Right lobe of liver (tissue), 6 donors: ENCODE data around the gene DNAJC11. TPM values are rescaled to one million over a fixed set of nuclear protein-coding genes. Genes with fewer than 3 reads are reported as not detected.

Experiments
- ATAC-seq, 4 donors: fragments of 200-7000 bp; cut with Tn5 transposase; one replicate each; pipeline ENCODE4 v1.9.1; 2020; ENCODE audit warnings: mild to moderate bottlenecking in 4 of 4, moderate library complexity in 4 of 4
- DNase-seq, 3 donors: peaks; one replicate each; pipeline ENCODE4 v3.0.0-alpha.2; 2020
- H3K27ac ChIP-seq, 3 donors: fragments of 200-600 bp; one replicate each; pipeline ENCODE4 v1.8.0; 2022
- H3K27me3 ChIP-seq, 2 donors: fragments of 200-600 bp; one replicate each; pipeline ENCODE4 v1.8.0; 2022
- H3K36me3 ChIP-seq, 4 donors: fragments of 200-600 bp; sonication (generic) in 1 of 4; one replicate each; pipeline versions ENCODE4 v1.5.1 to v1.8.0; 2017 to 2022; ENCODE audit warnings: control low read depth in 1 of 4
- H3K4me1 ChIP-seq, 4 donors: fragments of 200-600 bp; sonication (generic) in 1 of 4; one replicate each; pipeline versions ENCODE4 v1.5.1 to v1.8.0; 2017 to 2022; ENCODE audit warnings: control low read depth in 1 of 4
- H3K4me3 ChIP-seq, 3 donors: fragments of 200-600 bp; one replicate each; pipeline ENCODE4 v1.8.0; 2022
- H3K9me3 ChIP-seq, 4 donors: fragments of 200-600 bp; sonication (generic) in 1 of 4; one replicate each; pipeline versions ENCODE4 v1.5.1 to v1.8.0; 2017 to 2022; ENCODE audit warnings: control low read depth in 1 of 4
- POLR2A ChIP-seq: fragments of 450-650 bp; IDR thresholded peaks from one replicate; pipeline ENCODE4 v1.6.1; 2017; ENCODE audit warnings: antibody characterized with exemption, mild to moderate bottlenecking
- WGBS: methylation state at CpG from one replicate; pipeline ENCODE4 v1.1.6; 2018; ENCODE audit warnings: low coverage, low lambda C conversion rate; ENCODE audit not compliant: insufficient coverage; ENCODE audit errors: missing lambda C conversion rate; 5-methylcytosine and 5-hydroxymethylcytosine counted together
- intact Hi-C, 2 donors: fragments of 100-400 bp; cut with DNase I; formaldehyde crosslinking; loops; one replicate each; pipeline versions ENCODE4 v1.11.2 to v1.14.1; 2022
- total RNA-seq, 6 experiments: library from RNA; depleted of rRNA in 2 of 6; stranded (reverse); fragments of >200 nt in 2 of 6; fragmentation: NEBNext Ultra II Directional in 3 of 6; extraction: Animal tissue kit (Norgen Biotek cat#: 25700) in 3 of 6; gene quantifications; one replicate each; pipeline versions ENCODE4 v1.1.0 to v1.2.4, GENCODE V29; 2016 to 2023
- TF ChIP-seq, protein P1 (sequence below), 4 donors: fragments of 200-600 bp in 3 of 4; fragments of 450-650 bp in 1 of 4; IDR thresholded peaks; one replicate each; pipeline versions ENCODE4 v1.5.1 to v1.8.0; 2016 to 2022; ENCODE audit warnings: antibody characterized with exemption in 4 of 4, mild to moderate bottlenecking in 2 of 4
- donor health status: DM: no; HTN: yes; CAD: no.
- donor health status: DM: no; HTN: no; CAD: no.
- donor health status: DM: no; HTN: no; CAD: no.
- donor health status: DM: no; HTN: yes; CAD: no.
- donor health status: DM: no; HTN: yes; CAD: no.

The DNAJC11 gene
- total RNA-seq, 6 experiments from 2014 or later, result 24.9 to 36.0 (median 28.6) TPM

DNA sequence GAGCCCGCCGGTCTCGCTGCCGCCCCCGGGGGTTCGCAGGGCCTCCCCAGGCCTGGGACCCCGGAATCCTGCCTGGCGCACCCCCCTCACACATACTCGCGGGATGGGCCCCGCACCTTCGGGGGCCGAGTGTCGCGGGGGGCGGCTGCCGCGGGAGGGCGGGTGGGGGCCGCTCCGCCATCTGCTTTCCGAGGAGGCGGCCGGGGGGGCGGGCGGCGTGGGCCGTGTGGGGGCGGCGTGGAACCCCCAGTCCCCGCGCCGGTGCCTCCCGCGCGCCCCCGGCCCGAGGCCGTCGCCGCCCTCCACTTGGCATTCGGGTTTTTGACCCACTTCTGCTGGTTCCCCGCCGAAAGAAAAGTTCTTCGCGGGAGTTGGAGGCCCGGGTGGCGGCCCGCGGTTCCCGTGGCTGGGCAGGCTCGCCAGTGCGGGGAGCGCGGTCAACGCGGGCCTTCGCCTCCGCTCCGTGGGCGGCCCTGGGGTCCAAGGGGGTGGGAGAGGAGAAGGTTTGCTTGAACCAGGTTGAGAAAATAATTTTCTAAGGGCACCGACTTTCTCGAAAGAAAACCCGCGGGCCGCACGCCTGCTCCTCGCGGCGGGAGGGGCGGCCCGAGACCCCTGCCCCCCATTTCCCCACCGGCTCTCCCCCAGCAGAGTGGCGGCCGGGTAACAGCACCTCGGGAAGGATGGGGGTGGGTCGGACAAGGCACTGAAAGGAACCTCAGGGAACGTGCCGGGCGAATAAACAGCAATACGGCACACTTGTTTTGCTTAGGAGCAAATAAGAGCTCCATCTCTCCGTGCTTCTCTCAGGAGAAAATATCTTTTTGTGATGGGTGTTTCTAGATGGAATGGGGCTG lies 86.5 kb downstream of the DNAJC11 start:
- ATAC-seq (no peak), DNase-seq (no peak)
- peak overlapping the region; percentile 21 to 85 (median 68) for H3K27ac ChIP-seq
- WGBS, result 3% methylated on average over 14 of the region's 82 CpGs
- H3K36me3 ChIP-seq, result peaks cover 0 to 3% (median 0%) of the 10 kb centered on the region in 4 donors
- peak overlapping the region; percentile 82 to 88 (median 86) for H3K4me3 ChIP-seq
- peaks cover 0 to 11% (median 0%) of the 10 kb centered on the region in 4 donors for H3K4me1 ChIP-seq
- TF ChIP-seq POLR2A, result no peak
- TF ChIP-seq, protein P1, sequence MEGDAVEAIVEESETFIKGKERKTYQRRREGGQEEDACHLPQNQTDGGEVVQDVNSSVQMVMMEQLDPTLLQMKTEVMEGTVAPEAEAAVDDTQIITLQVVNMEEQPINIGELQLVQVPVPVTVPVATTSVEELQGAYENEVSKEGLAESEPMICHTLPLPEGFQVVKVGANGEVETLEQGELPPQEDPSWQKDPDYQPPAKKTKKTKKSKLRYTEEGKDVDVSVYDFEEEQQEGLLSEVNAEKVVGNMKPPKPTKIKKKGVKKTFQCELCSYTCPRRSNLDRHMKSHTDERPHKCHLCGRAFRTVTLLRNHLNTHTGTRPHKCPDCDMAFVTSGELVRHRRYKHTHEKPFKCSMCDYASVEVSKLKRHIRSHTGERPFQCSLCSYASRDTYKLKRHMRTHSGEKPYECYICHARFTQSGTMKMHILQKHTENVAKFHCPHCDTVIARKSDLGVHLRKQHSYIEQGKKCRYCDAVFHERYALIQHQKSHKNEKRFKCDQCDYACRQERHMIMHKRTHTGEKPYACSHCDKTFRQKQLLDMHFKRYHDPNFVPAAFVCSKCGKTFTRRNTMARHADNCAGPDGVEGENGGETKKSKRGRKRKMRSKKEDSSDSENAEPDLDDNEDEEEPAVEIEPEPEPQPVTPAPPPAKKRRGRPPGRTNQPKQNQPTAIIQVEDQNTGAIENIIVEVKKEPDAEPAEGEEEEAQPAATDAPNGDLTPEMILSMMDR (IDR thresholded peaks at IDR 0.05), result no peak
- H3K27me3 ChIP-seq, result no peaks in the 10 kb centered on the region
- H3K9me3 ChIP-seq, result no peaks in the 10 kb centered on the region
- intact Hi-C loops, result no loop called here

DNA sequence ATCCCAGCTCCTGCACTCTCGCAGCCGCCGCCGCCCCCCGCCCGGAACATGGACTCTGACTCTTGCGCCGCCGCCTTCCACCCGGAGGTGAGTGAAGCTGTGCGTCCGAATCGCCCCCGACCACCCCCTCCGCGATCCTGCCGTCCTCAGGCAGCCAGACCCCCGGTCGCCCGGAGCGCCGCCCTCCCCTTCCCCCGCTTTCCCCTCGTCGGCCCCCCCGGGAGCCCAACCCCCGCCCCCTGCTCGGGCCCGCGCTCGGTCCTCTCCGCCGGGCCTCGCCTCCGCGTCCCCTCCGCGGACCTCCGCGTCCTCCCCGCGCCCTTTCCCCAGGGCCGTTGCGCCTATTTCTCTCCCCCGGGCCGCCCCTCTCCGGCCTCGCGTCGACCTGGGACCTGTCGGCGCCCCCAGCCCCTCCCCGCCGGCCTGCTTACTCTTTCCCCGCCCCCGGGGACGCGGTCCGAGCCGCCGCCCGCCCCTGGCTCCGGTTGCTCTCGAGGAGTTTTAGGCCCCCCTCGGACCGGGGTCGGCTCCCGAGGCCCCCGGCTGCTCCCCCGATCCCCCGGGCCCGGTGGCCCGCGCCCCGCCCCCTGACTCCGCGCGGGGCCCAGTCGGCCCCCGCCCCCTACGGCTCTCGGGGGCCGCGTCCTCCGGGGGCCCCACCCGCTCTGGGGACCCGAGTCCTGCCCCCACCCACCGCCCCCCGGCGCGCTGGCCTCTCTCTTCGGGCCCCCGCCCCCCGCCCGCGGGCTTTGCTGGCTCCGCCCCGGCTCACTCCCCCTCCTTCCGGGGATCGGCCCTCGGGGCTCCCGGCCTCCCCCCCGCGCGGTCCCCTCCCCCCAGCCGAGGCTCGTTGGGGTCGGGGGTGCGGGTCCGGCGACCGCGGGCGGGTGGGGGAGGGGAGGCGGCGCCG lies 87.3 kb downstream of the DNAJC11 start:
- Histone ChIP-seq H3K4me3 (peak overlapping the region; percentile 82 to 88 (median 86)), H3K36me3 (no peaks in the 10 kb centered on the region), H3K9me3 (no peaks in the 10 kb centered on the region), H3K4me1 (peaks cover 0 to 11% (median 0%) of the 10 kb centered on the region in 4 donors), H3K27me3 (no peaks in the 10 kb centered on the region), H3K27ac (peak overlapping the region; percentile 47 to 85 (median 68))
- intact Hi-C loops, result no loop called here
- 2% methylated on average over 18 of the region's 117 CpGs for WGBS
- no peak for TF ChIP-seq POLR2A
- TF ChIP-seq, protein P1 (IDR thresholded peaks at IDR 0.05), result no peak
- DNase-seq, result peak in 2 of 3 donors; percentile 70
- no peak for ATAC-seq

DNA sequence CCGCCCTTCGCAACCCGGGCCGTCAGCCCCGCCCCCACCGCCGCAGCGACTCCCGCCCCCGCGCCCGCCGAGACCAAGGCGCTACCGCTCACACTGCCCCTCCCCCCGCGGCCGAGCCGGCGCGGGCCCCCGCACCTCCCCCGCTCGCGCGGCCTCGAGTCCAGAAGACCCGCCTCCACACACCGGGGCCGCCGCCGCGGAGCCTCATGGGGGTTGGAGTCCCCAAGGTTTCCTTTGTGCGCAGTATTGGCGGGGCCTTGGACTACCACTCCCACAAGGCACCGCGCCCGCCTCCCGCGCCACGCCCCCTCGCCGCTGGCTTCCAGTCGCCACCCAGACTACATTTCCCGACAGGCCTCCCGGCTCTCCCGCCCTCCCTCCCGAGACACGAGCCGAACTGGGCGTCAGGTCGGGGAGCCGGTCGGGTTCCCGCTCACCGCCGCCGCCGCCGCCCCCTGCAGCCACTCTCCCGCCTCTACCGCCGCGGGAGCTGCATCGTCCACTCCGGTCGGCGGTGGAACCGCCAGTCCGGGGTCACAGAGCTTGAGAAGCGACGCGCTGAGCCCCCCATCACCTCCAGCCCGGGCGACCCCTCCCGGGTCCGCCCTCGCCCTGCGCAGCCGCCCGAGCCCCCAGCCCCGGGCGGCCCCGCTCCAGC lies 88.1 kb downstream of the DNAJC11 start, which contains the start of gene PHF13:
TSS of gene PHF13 (plus strand) at position 371 of the 658 bp plus-strand sequence. CDS start 336 bp downstream, outside the sequence.
- WGBS, result 0% methylated on average over 3 of the region's 84 CpGs
- TF ChIP-seq POLR2A, result peak; percentile 66
- TF ChIP-seq, protein P1 (IDR thresholded peaks at IDR 0.05), result no peak
- peak; percentile 100 for DNase-seq

More for the DNA sequence above, 88.1 kb downstream of the DNAJC11 start, which contains the start of gene PHF13:
- Histone ChIP-seq H3K9me3 (no peaks in the 10 kb centered on the region), H3K27me3 (no peaks in the 10 kb centered on the region), H3K4me1 (peaks cover 0 to 11% (median 0%) of the 10 kb centered on the region in 4 donors), H3K27ac (peak within 1 kb of the TSS; percentile 83 to 91 (median 90)), H3K36me3 (no peaks in the 10 kb centered on the region), H3K4me3 (peak within 1 kb of the TSS; percentile 82 to 88 (median 86))
- intact Hi-C loops, result no loop called here
- peak; percentile 95 to 99 (median 96) for ATAC-seq
